WTC11 (cell line): ENCODE measurements around the gene KNSTRN. TPM values are rescaled to one million over a fixed set of nuclear protein-coding genes. Genes with fewer than 3 reads are reported as not detected.

Experiments used
- ATAC-seq: fragments of 200-7000 bp; cut with Tn5 transposase; 2 replicates; pipeline ENCODE4 v1.10.0; 2021; ENCODE audit warnings: mild to moderate bottlenecking, moderate library complexity
- CTCF ChIA-PET: fragments of 300-600 bp; sonication (Branson Sonifier 250); formaldehyde crosslinking; loops from one replicate; lab custom pipeline; 2021; ENCODE audit warnings: antibody characterized with exemption; lab: Charles Lee
- POLR2A ChIA-PET: fragments of 350-600 bp; sonication (Branson Sonifier 250); formaldehyde crosslinking; loops from one replicate; lab custom pipeline; 2021; ENCODE audit warnings: antibody characterized with exemption; lab: Charles Lee
- DNase-seq: peaks from one replicate; pipeline ENCODE4 v3.0.0; 2021; ENCODE audit warnings: low spot score
- H3K27ac Mint-ChIP-seq: 2 replicates; pipeline ENCODE4 v1.8.0; 2021; ENCODE audit warnings: mixed read lengths
- H3K27me3 Mint-ChIP-seq: 2 replicates; pipeline ENCODE4 v1.8.0; 2021; ENCODE audit warnings: low read depth, mild to moderate bottlenecking, moderate library complexity, mixed read lengths
- H3K36me3 Mint-ChIP-seq: 2 replicates; pipeline ENCODE4 v1.8.0; 2021; ENCODE audit warnings: mixed read lengths
- H3K4me1 Mint-ChIP-seq: 2 replicates; pipeline ENCODE4 v1.8.0; 2022; ENCODE audit warnings: mixed read lengths
- H3K4me3 Mint-ChIP-seq: 2 replicates; pipeline ENCODE4 v1.8.0; 2021; ENCODE audit warnings: mild to moderate bottlenecking, moderate library complexity, mixed read lengths
- H3K9me3 Mint-ChIP-seq: 2 replicates; pipeline ENCODE4 v1.8.0; 2021; ENCODE audit warnings: mixed read lengths
- AR ChIP-seq: fragments of 250-450 bp; sonication (Bioruptor Pico); IDR thresholded peaks from 2 replicates; pipeline ENCODE4 v1.9.0; 2021; ENCODE audit warnings: mild to moderate bottlenecking
- ATF6 ChIP-seq: sonication (generic); formaldehyde crosslinking; IDR thresholded peaks from 2 replicates; pipeline ENCODE4 v1.8.1; 2023; ENCODE audit warnings: mild to moderate bottlenecking, missing genetic modification reagents
- E2F1 ChIP-seq: sonication (generic); formaldehyde crosslinking; IDR thresholded peaks from 2 replicates; pipeline ENCODE4 v1.8.0; 2022; ENCODE audit warnings: mild to moderate bottlenecking, missing genetic modification reagents
- ERG ChIP-seq: fragments of 250-450 bp; sonication (Bioruptor Pico); IDR thresholded peaks from 2 replicates; pipeline ENCODE4 v1.8.0; 2021; ENCODE audit warnings: mild to moderate bottlenecking
- ESRRA ChIP-seq: sonication (generic); formaldehyde crosslinking; IDR thresholded peaks from 2 replicates; pipeline ENCODE4 v1.8.1; 2022; ENCODE audit warnings: mild to moderate bottlenecking, missing genetic modification reagents, borderline replicate concordance
- ETV6 ChIP-seq: sonication (generic); formaldehyde crosslinking; IDR thresholded peaks from 2 replicates; pipeline ENCODE4 v1.8.1; 2022; ENCODE audit warnings: mild to moderate bottlenecking, missing genetic modification reagents
- FOXJ3 ChIP-seq: sonication (generic); formaldehyde crosslinking; IDR thresholded peaks from 2 replicates; pipeline ENCODE4 v1.9.0; 2021; ENCODE audit warnings: missing genetic modification reagents, mild to moderate bottlenecking, borderline replicate concordance
- FOXP4 ChIP-seq: sonication (generic); formaldehyde crosslinking; IDR thresholded peaks from 2 replicates; pipeline ENCODE4 v1.8.0; 2022; ENCODE audit warnings: mild to moderate bottlenecking, missing genetic modification reagents
- GABPB1 ChIP-seq: sonication (generic); formaldehyde crosslinking; IDR thresholded peaks from 2 replicates; pipeline ENCODE4 v1.8.1; 2023; ENCODE audit warnings: mild to moderate bottlenecking, missing genetic modification reagents
- KAT7 ChIP-seq: sonication (generic); formaldehyde crosslinking; IDR thresholded peaks from 2 replicates; pipeline ENCODE4 v1.8.1; 2023; ENCODE audit warnings: missing genetic modification reagents, mild to moderate bottlenecking, borderline replicate concordance
- MAX ChIP-seq: sonication (generic); formaldehyde crosslinking; IDR thresholded peaks from 2 replicates; pipeline ENCODE4 v1.8.0; 2022; ENCODE audit warnings: mild to moderate bottlenecking, missing genetic modification reagents
- MXD4 ChIP-seq: fragments of 250-450 bp; sonication (Bioruptor Pico); IDR thresholded peaks from 2 replicates; pipeline ENCODE4 v1.8.0; 2021; ENCODE audit warnings: mild to moderate bottlenecking, moderate library complexity, borderline replicate concordance
- MYBL2 ChIP-seq: sonication (generic); formaldehyde crosslinking; IDR thresholded peaks from 2 replicates; pipeline ENCODE4 v1.8.1; 2023; ENCODE audit warnings: mild to moderate bottlenecking, moderate library complexity, missing genetic modification reagents
- NFE2L1 ChIP-seq: sonication (generic); formaldehyde crosslinking; IDR thresholded peaks from 2 replicates; pipeline ENCODE4 v1.8.1; 2023; ENCODE audit warnings: missing genetic modification reagents
- RORB ChIP-seq: fragments of 250-450 bp; sonication (Bioruptor Pico); IDR thresholded peaks from 2 replicates; pipeline ENCODE4 v1.9.0; 2021; ENCODE audit warnings: mild to moderate bottlenecking
- SOX15 ChIP-seq: fragments of 250-450 bp; sonication (Bioruptor Pico); IDR thresholded peaks from 2 replicates; pipeline ENCODE4 v1.9.0; 2021; ENCODE audit warnings: mild to moderate bottlenecking
- TEAD1 ChIP-seq: sonication (generic); formaldehyde crosslinking; IDR thresholded peaks from 2 replicates; pipeline ENCODE4 v1.8.0; 2022; ENCODE audit warnings: mild to moderate bottlenecking, missing genetic modification reagents
- TP53 ChIP-seq: sonication (generic); formaldehyde crosslinking; IDR thresholded peaks from 2 replicates; pipeline ENCODE4 v1.8.1; 2023; ENCODE audit warnings: mild to moderate bottlenecking, missing genetic modification reagents
- USF1 ChIP-seq: sonication (generic); formaldehyde crosslinking; IDR thresholded peaks from 2 replicates; pipeline ENCODE4 v1.8.0; 2022; ENCODE audit warnings: mild to moderate bottlenecking, missing genetic modification reagents
- ZNF138 ChIP-seq: sonication (generic); formaldehyde crosslinking; conservative IDR thresholded peaks from 2 replicates; pipeline ENCODE4 v1.8.1; 2022; ENCODE audit warnings: mild to moderate bottlenecking, moderate library complexity, missing genetic modification reagents
- ZNF219 ChIP-seq: sonication (generic); formaldehyde crosslinking; IDR thresholded peaks from 2 replicates; pipeline ENCODE4 v1.8.0; 2023; ENCODE audit warnings: missing genetic modification reagents, mild to moderate bottlenecking, borderline replicate concordance
- ZNF512 ChIP-seq: sonication (generic); formaldehyde crosslinking; IDR thresholded peaks from 2 replicates; pipeline ENCODE4 v1.8.1; 2022; ENCODE audit warnings: missing genetic modification reagents, borderline replicate concordance
- ZNF671 ChIP-seq: fragments of 250-450 bp; sonication (Bioruptor Pico); IDR thresholded peaks from 2 replicates; pipeline ENCODE4 v1.8.0; 2021; ENCODE audit warnings: mild to moderate bottlenecking
- total RNA-seq: library from RNA; stranded (reverse); gene quantifications from 3 replicates; pipeline ENCODE4 v1.2.3, GENCODE V29; 2021

KNSTRN gene
- total RNA-seq, 1 experiment from 2014 or later: 73.4 TPM

GRCh38 chr15:40416056-40416455 lies 33.5 kb downstream of the KNSTRN start:
- H3K27ac Mint-ChIP-seq: no peak overlapping the region
- DNase-seq (no peak), ATAC-seq (no peak)
- no peaks in the 10 kb centered on the region for H3K9me3 Mint-ChIP-seq
- peaks cover 7% of the 10 kb centered on the region for H3K4me1 Mint-ChIP-seq
- H3K27me3 Mint-ChIP-seq: no peaks in the 10 kb centered on the region
- CTCF ChIA-PET: no interaction called here
- no peak for TF ChIP-seq ESRRA (CRISPR knock-in tag)
- no peak for TF ChIP-seq ATF6 (CRISPR knock-in tag)
- TF ChIP-seq E2F1: no peak
- TF ChIP-seq ZNF219 (CRISPR knock-in tag): no peak
- no peak for TF ChIP-seq ERG
- no peak for TF ChIP-seq ZNF138 (CRISPR knock-in tag)
- no peak for TF ChIP-seq MXD4 (CRISPR knock-in tag)
- TF ChIP-seq TEAD1: no peak
- no peak for TF ChIP-seq USF1
- TF ChIP-seq TP53 (CRISPR knock-in tag): no peak
- peaks cover 58% of the 10 kb centered on the region for H3K36me3 Mint-ChIP-seq
- POLR2A ChIA-PET: no interaction called here
- no peak overlapping the region for H3K4me3 Mint-ChIP-seq

GRCh38 chr15:40418126-40418525 lies 35.6 kb downstream of the KNSTRN start:
- no peaks in the 10 kb centered on the region for H3K9me3 Mint-ChIP-seq
- ChIA-PET CTCF (interaction anchor here (1.2 to 8.5 kb wide), 5 partner anchors 11 to 143 kb away, joined by 3 to 98 read pairs (median 4); partner anchors contain the start of gene CCDC9B), POLR2A (interaction anchor here (0.6 kb wide), 1 partner anchor 21 kb away, joined by 6 read pairs; no protein-coding TSS in a partner anchor)
- DNase-seq: no peak
- no peak overlapping the region for H3K4me3 Mint-ChIP-seq
- ATAC-seq: no peak
- no peaks in the 10 kb centered on the region for H3K27me3 Mint-ChIP-seq
- H3K27ac Mint-ChIP-seq: no peak overlapping the region; the same call in 1 of the 2 replicates
- TF ChIP-seq AR (CRISPR knock-in tag): no peak
- no peak for TF ChIP-seq FOXP4 (CRISPR knock-in tag)
- no peak for TF ChIP-seq MYBL2 (CRISPR knock-in tag)
- no peak for TF ChIP-seq MAX (CRISPR knock-in tag)
- TF ChIP-seq KAT7: no peak
- no peak for TF ChIP-seq FOXJ3 (CRISPR knock-in tag)
- TF ChIP-seq RORB: no peak
- TF ChIP-seq ETV6 (CRISPR knock-in tag): no peak
- no peak for TF ChIP-seq ERG
- no peak for TF ChIP-seq ZNF512 (CRISPR knock-in tag)
- TF ChIP-seq SOX15 (CRISPR knock-in tag): no peak
- TF ChIP-seq ZNF671: no peak
- no peak for TF ChIP-seq GABPB1
- TF ChIP-seq NFE2L1: no peak
- H3K4me1 Mint-ChIP-seq: peaks cover 14% of the 10 kb centered on the region
- peaks cover 39% of the 10 kb centered on the region for H3K36me3 Mint-ChIP-seq
